ENCODE results near the gene CLDN14. TPM values are rescaled to one million over a fixed set of nuclear protein-coding genes. Genes with fewer than 3 reads are reported as not detected.
"Not testable (repeated sequence)": the region's sequence is repeated elsewhere in the genome, so short reads cannot be mapped to it uniquely, and the experiment has no call there.

Gene CLDN14
- total RNA-seq, 2 experiments from 2014 or later: not detected

GRCh38 chr21:36478941-36479340 lies 981 bp downstream of the CLDN14 start:
- DNase-seq (no peak), ATAC-seq (no peak)
- H3K27ac Mint-ChIP-seq: no peak overlapping the region
- H3K9me3 Mint-ChIP-seq (ENCODE audit: low read depth): no peaks in the 10 kb centered on the region
- ChIA-PET POLR2A (no interaction called here), CTCF (no interaction called here)
- intact Hi-C loops (cut with DNase I, micrococcal nuclease): no loop called here
- peaks cover 5% of the 10 kb centered on the region for H3K4me1 Mint-ChIP-seq
- H3K4me3 Mint-ChIP-seq: no peak overlapping the region
- no peaks in the 10 kb centered on the region for H3K36me3 Mint-ChIP-seq (ENCODE audit: low read depth)
- peaks cover 2% of the 10 kb centered on the region for H3K27me3 Mint-ChIP-seq

- CTCF ChIA-PET: interaction anchor here (0.8 to 0.9 kb wide), 2 partner anchors 15 to 31 kb away, joined by 3 to 4 read pairs; no protein-coding TSS in a partner anchor
- Mint-ChIP-seq H3K4me1 (peaks cover 5% of the 10 kb centered on the region), H3K27ac (no peak overlapping the region), H3K9me3 (ENCODE audit: low read depth) (no peaks in the 10 kb centered on the region), H3K36me3 (ENCODE audit: low read depth) (no peaks in the 10 kb centered on the region), H3K4me3 (no peak overlapping the region), H3K27me3 (peaks cover 2% of the 10 kb centered on the region)
- intact Hi-C loops (cut with DNase I, micrococcal nuclease): no loop called here
- POLR2A ChIA-PET: interaction anchor here (0.7 kb wide), 1 partner anchor 48 kb away, joined by 3 read pairs; no protein-coding TSS in a partner anchor
- ATAC-seq (peak; percentile 99), DNase-seq (peak; percentile 60)
These were observed 1.7 kb downstream of the CLDN14 start for GRCh38 chr21:36478207-36478701.

- no peaks in the 10 kb centered on the region for H3K36me3 Mint-ChIP-seq (ENCODE audit: low read depth)
- intact Hi-C loops (cut with DNase I, micrococcal nuclease): no loop called here
- DNase-seq: no peak
- ChIA-PET CTCF (interaction anchor here (0.9 kb wide), 1 partner anchor 32 kb away, joined by 3 read pairs; no protein-coding TSS in a partner anchor), POLR2A (interaction anchor here (0.7 kb wide), 1 partner anchor 48 kb away, joined by 3 read pairs; no protein-coding TSS in a partner anchor)
- H3K27ac Mint-ChIP-seq: no peak overlapping the region
- no peak for ATAC-seq
- peaks cover 5% of the 10 kb centered on the region for H3K4me1 Mint-ChIP-seq
- H3K27me3 Mint-ChIP-seq: peaks cover 2% of the 10 kb centered on the region
- no peak overlapping the region for H3K4me3 Mint-ChIP-seq
- no peaks in the 10 kb centered on the region for H3K9me3 Mint-ChIP-seq (ENCODE audit: low read depth)
These were observed 2.4 kb downstream of the CLDN14 start for GRCh38 chr21:36477559-36477958.

DNA sequence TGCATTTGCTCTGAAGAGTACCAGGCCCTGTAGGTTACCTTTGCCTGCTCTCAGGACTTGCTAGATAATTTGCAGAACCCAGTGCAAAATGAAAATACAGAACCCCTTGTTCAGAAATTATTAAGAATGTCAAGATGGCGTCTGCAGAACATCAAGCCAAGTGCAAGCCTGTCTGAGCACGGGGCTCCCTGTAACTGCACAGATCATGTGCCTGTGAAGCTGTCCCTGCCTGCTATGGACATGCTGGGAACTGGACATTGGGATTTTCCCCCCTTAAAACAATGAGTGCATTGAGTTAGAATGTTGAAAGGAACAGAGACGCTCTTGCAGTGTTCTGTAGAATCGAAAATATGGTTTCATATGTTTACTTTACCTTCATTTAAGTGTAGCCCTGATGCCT lies 2.9 kb downstream of the CLDN14 start:
- CTCF ChIA-PET: no interaction called here

DNA sequence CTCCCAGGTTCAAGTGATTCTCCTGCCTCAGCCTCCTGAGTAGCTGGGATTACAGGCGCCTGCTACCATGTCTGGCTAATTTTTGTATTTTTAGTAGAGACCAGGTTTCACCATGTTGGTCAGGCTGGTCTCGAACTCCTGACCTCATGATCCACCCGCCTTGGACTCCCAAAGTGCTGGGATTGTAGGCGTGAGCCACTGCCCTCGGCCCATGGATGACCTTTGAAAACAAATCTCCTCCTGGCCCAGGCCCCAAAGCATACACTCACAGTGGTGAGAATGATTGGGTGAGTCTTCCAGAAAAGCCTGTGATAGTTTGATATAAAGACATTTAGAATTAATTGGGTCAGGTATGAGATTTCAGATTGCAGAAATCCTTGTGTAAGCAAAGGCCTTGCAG lies 3.4 kb downstream of the CLDN14 start:
- H3K4me1 Mint-ChIP-seq; POLR2A ChIA-PET; DNase-seq; H3K9me3 Mint-ChIP-seq (ENCODE audit: low read depth); ATAC-seq; H3K36me3 Mint-ChIP-seq (ENCODE audit: low read depth); intact Hi-C loops (cut with DNase I, micrococcal nuclease); H3K4me3 Mint-ChIP-seq; H3K27me3 Mint-ChIP-seq; H3K27ac Mint-ChIP-seq: not testable (repeated sequence)
- CTCF ChIA-PET: interaction anchor here (0.6 kb wide), 1 partner anchor 9 kb away, joined by 3 read pairs; no protein-coding TSS in a partner anchor

More for the DNA sequence above, 2.9 kb downstream of the CLDN14 start:
- Mint-ChIP-seq H3K27ac (no peak overlapping the region), H3K4me3 (no peak overlapping the region), H3K36me3 (ENCODE audit: low read depth) (no peaks in the 10 kb centered on the region), H3K4me1 (peaks cover 5% of the 10 kb centered on the region), H3K9me3 (ENCODE audit: low read depth) (no peaks in the 10 kb centered on the region), H3K27me3 (no peaks in the 10 kb centered on the region)
- intact Hi-C loops (cut with DNase I, micrococcal nuclease): no loop called here
- DNase-seq (no peak), ATAC-seq (no peak)
- POLR2A ChIA-PET: no interaction called here

DNA sequence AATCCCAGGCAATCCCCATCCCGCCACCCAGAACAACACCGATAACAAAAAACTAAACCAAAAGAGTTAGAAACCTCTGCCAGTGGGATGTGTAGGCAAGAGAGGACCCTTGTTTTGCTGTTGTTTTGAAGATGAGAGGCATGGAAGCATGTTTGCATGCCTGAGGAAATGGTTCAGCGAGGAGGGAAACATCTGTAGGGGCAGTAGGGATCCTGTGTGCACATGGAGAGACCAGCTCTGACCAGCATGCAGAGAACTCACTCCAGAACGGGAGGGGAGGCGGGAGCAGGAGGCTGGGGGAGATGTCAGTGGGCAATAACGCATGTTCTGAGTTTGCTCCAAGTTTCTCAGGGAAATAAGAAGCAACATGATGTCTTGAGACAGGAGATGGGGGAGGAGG lies 5.3 kb downstream of the CLDN14 start:
- Mint-ChIP-seq H3K36me3 (ENCODE audit: low read depth) (no peaks in the 10 kb centered on the region), H3K4me1 (peaks cover 14% of the 10 kb centered on the region), H3K27me3 (no peaks in the 10 kb centered on the region), H3K27ac (no peak overlapping the region), H3K9me3 (ENCODE audit: low read depth) (no peaks in the 10 kb centered on the region), H3K4me3 (no peak overlapping the region)
- ChIA-PET POLR2A (no interaction called here), CTCF (no interaction called here)
- DNase-seq (no peak), ATAC-seq (no peak)
- intact Hi-C loops (cut with DNase I, micrococcal nuclease): no loop called here

DNA sequence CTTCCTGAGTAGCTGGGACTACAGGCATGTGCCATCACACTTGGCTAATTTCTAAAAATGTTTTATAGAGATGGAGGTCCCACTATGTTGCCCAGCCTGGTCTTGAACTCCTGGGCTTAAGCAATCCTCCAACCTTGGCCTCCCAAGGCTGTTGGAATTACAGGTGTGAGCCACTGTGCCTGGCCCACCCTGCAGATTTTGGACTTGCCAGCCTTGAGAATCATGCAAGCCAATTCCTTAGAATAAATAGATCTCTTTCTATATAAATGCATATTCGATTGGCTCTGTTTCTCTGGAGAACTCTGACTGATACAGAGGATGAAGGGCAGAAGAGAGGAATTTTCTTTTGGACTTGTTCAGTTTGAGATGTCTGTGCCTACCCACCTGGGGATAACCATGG lies 6.7 kb downstream of the CLDN14 start:
- CTCF ChIA-PET: no interaction called here
- Mint-ChIP-seq H3K4me3 (no peak overlapping the region), H3K36me3 (ENCODE audit: low read depth) (no peaks in the 10 kb centered on the region), H3K4me1 (peaks cover 8% of the 10 kb centered on the region), H3K27ac (no peak overlapping the region), H3K9me3 (ENCODE audit: low read depth) (no peaks in the 10 kb centered on the region), H3K27me3 (no peaks in the 10 kb centered on the region)
- DNase-seq: no peak
- intact Hi-C loops (cut with DNase I, micrococcal nuclease): no loop called here
- no peak for ATAC-seq
- POLR2A ChIA-PET: no interaction called here

- Mint-ChIP-seq H3K9me3 (ENCODE audit: low read depth) (no peaks in the 10 kb centered on the region), H3K4me1 (peaks cover 8% of the 10 kb centered on the region), H3K27me3 (no peaks in the 10 kb centered on the region), H3K27ac (no peak overlapping the region), H3K4me3 (no peak overlapping the region), H3K36me3 (ENCODE audit: low read depth) (no peaks in the 10 kb centered on the region)
- CTCF ChIA-PET: interaction anchor here (0.7 kb wide), 1 partner anchor 55 kb away, joined by 3 read pairs; no protein-coding TSS in a partner anchor
- intact Hi-C loops (cut with DNase I, micrococcal nuclease): no loop called here
- POLR2A ChIA-PET: no interaction called here
- no peak for ATAC-seq
- DNase-seq: no peak
These were observed 7.5 kb downstream of the CLDN14 start for GRCh38 chr21:36472377-36472776.

DNA sequence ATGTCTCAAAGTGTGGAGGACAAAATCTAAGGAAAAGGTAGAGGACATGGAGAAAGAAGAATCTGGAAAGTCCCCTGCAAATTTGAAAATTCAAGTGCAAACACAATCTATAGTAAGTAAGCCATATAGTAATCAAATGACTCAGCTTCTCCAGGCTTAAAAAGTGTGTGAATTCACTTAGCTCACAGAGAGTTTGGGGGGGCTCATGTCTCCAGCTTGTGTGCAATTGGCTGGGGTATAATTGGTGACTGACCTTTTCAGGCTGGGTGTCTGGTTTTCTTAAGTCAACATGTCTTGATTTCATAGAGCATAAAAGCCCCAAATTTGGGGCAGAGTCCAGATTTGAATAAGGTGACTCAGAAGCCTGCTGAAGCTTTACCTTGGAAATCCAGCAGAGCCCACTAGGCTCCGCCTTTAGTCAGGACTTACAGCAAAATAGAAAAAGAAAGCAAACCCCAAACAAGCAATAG lies 8.6 kb downstream of the CLDN14 start:
- ATAC-seq (peak; percentile 88), DNase-seq (peak; percentile 40)
- CTCF ChIA-PET: interaction anchor here (0.6 to 0.9 kb wide), 3 partner anchors 56 to 106 kb away, joined by 3 read pairs; no protein-coding TSS in a partner anchor
- no peaks in the 10 kb centered on the region for H3K27me3 Mint-ChIP-seq
- intact Hi-C loops (cut with DNase I, micrococcal nuclease): no loop called here
- H3K27ac Mint-ChIP-seq: no peak overlapping the region
- peaks cover 8% of the 10 kb centered on the region for H3K4me1 Mint-ChIP-seq
- POLR2A ChIA-PET: no interaction called here
- H3K9me3 Mint-ChIP-seq (ENCODE audit: low read depth): no peaks in the 10 kb centered on the region
- H3K36me3 Mint-ChIP-seq (ENCODE audit: low read depth): no peaks in the 10 kb centered on the region
- H3K4me3 Mint-ChIP-seq: no peak overlapping the region

GRCh38 chr21:36470294-36470693 lies 9.6 kb downstream of the CLDN14 start:
- Mint-ChIP-seq H3K27me3 (no peaks in the 10 kb centered on the region), H3K4me3 (no peak overlapping the region), H3K36me3 (ENCODE audit: low read depth) (no peaks in the 10 kb centered on the region), H3K27ac (no peak overlapping the region), H3K4me1 (peaks cover 8% of the 10 kb centered on the region), H3K9me3 (ENCODE audit: low read depth) (no peaks in the 10 kb centered on the region)
- no peak for DNase-seq
- ChIA-PET CTCF (interaction anchor here (0.9 kb wide), 1 partner anchor 73 kb away, joined by 3 read pairs; no protein-coding TSS in a partner anchor), POLR2A (no interaction called here)
- ATAC-seq: no peak
- intact Hi-C loops (cut with DNase I, micrococcal nuclease): no loop called here

DNA sequence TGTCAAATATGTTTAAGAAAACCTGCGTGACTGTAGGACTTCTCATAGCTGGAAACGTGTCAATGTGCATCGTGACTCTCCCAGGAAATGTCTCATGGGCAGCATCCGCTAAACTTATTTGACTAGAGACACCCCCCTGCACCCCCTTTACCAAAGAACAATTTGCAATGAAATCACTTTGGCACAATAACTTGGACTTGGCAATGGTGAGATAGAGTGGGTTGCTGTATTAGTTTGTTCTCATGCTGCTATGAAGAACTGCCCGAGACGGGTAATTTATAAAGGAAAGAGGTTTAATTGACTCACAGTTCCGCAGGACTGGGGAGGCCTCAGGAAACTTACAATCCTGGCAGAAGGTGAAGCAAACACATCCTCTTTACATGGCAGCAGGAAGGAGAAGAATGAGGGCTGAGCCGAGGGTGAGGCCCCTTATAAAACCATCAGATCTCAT lies 13.8 kb downstream of the CLDN14 start:
- H3K36me3 Mint-ChIP-seq (ENCODE audit: low read depth): no peaks in the 10 kb centered on the region
- ATAC-seq: no peak
- no peak overlapping the region for H3K27ac Mint-ChIP-seq
- DNase-seq: no peak
- CTCF ChIA-PET: no interaction called here
- H3K9me3 Mint-ChIP-seq (ENCODE audit: low read depth): no peaks in the 10 kb centered on the region
- POLR2A ChIA-PET: no interaction called here
- intact Hi-C loops (cut with DNase I, micrococcal nuclease): no loop called here
- no peaks in the 10 kb centered on the region for H3K27me3 Mint-ChIP-seq
- H3K4me3 Mint-ChIP-seq: no peak overlapping the region
- H3K4me1 Mint-ChIP-seq: peaks cover 4% of the 10 kb centered on the region

GRCh38 chr21:36465478-36465877 lies 14.4 kb downstream of the CLDN14 start:
- Mint-ChIP-seq H3K9me3 (ENCODE audit: low read depth) (no peaks in the 10 kb centered on the region), H3K27me3 (no peaks in the 10 kb centered on the region), H3K27ac (no peak overlapping the region), H3K36me3 (ENCODE audit: low read depth) (no peaks in the 10 kb centered on the region), H3K4me3 (no peak overlapping the region), H3K4me1 (peaks cover 2% of the 10 kb centered on the region)
- no peak for DNase-seq
- intact Hi-C loops (cut with DNase I, micrococcal nuclease): no loop called here
- no peak for ATAC-seq
- POLR2A ChIA-PET: no interaction called here
- CTCF ChIA-PET: no interaction called here
